A549 treated with dexamethasone at 1 μM for 4 hours (cell line): ENCODE results near the gene DUSP10. TPM values are rescaled to one million over a fixed set of nuclear protein-coding genes. Genes with fewer than 3 reads are reported as not detected.

ENCODE experiments used
- total RNA-seq: library from RNA; stranded (reverse); fragments of 200-300 nt; extraction: Qiagen RNA extraction; gene quantifications from 5 replicates; pipeline ENCODE4 v1.2.3, GENCODE V29; 2022

DUSP10 gene
- 1.9 to 2.5 TPM (median 2.2 TPM) in 5 replicates for total RNA-seq

GRCh38 chr1:221741703-221742554, at the start of gene DUSP10:
Gene DUSP10 (minus strand): TSS chr1:221742089. CDS start chr1:221739744, 2,345 bp downstream.

